Stomach (tissue), 9 donors: ENCODE measurements around the gene DPP6. TPM values are rescaled to one million over a fixed set of nuclear protein-coding genes. Genes with fewer than 3 reads are reported as not detected.
A peak's percentile ranks its signal among the peaks of the same experiment; 100 is the strongest.

Source experiments
- DNase-seq, 2 donors: peaks; one replicate each; pipeline versions ENCODE4 v3.0.0 to v3.0.0-alpha.2; 2013 to 2019
- H3K27ac ChIP-seq, 5 donors: fragments of 200-600 bp in 4 of 5; sonication (generic) in 4 of 5; one replicate each; pipeline ENCODE4 v1.5.1; 2013 to 2019; ENCODE audit warnings: mild to moderate bottlenecking in 1 of 5, moderate library complexity in 1 of 5
- H3K27me3 ChIP-seq, 3 donors: fragments of 200-600 bp; sonication (generic); one replicate each; pipeline ENCODE4 v1.5.1; 2017 to 2019; ENCODE audit warnings: mixed run types in 1 of 3
- H3K36me3 ChIP-seq, 4 donors: fragments of 200-600 bp; sonication (generic); 1 replicate in 3 of 4; 2 replicates in 1 of 4; pipeline ENCODE4 v1.5.1; 2016 to 2019
- H3K4me1 ChIP-seq, 4 donors: fragments of 200-600 bp; sonication (generic); one replicate each; pipeline ENCODE4 v1.5.1; 2016 to 2019
- H3K4me3 ChIP-seq, 4 donors: fragments of 200-600 bp; sonication (generic) in 3 of 4; one replicate each; pipeline ENCODE4 v1.5.1; 2016 to 2019; ENCODE audit warnings: mild to moderate bottlenecking in 1 of 4
- H3K9me3 ChIP-seq, 4 donors: fragments of 200-600 bp; sonication (generic); one replicate each; pipeline ENCODE4 v1.5.1; 2016 to 2019
- EP300 ChIP-seq: sonication (generic); formaldehyde crosslinking; IDR thresholded peaks from one replicate; pipeline ENCODE4 v1.6.1; 2017; ENCODE audit warnings: antibody characterized with exemption
- POLR2A ChIP-seq, 4 donors: fragments of 450-650 bp; IDR thresholded peaks; one replicate each; pipeline ENCODE4 v1.6.1; 2016; ENCODE audit warnings: antibody characterized with exemption in 4 of 4, control low read depth in 2 of 4, mild to moderate bottlenecking in 1 of 4, moderate library complexity in 1 of 4
- POLR2AphosphoS5 ChIP-seq, 3 donors: sonication (generic); formaldehyde crosslinking; IDR thresholded peaks; one replicate each; pipeline ENCODE4 v1.6.1; 2016; ENCODE audit warnings: antibody characterized with exemption in 3 of 3
- WGBS, 5 donors: extraction: QIAGEN DNeasy Blood & Tissue Kit in 3 of 5; methylation state at CpG; one replicate each; pipeline versions ENCODE4 v1.1.5 to v1.1.7; 2013 to 2018; 5-methylcytosine and 5-hydroxymethylcytosine counted together
- intact Hi-C: fragments of 100-400 bp; cut with DNase I; formaldehyde crosslinking; loops from one replicate; pipeline ENCODE4 v1.15.1; 2023; ENCODE audit warnings: low total_unique reads
- polyA plus RNA-seq, 3 donors: library from polyadenylated mRNA; stranded (reverse); fragments of 200-250 nt; gene quantifications; one replicate each; pipeline ENCODE4 v1.2.3, GENCODE V29; 2013
- total RNA-seq, 5 donors: library from RNA; depleted of rRNA; stranded (reverse); fragments of >200 nt; gene quantifications; one replicate each; pipeline versions ENCODE4 v1.1.0 to v1.2.3, GENCODE V29; 2014 to 2016
- TF ChIP-seq, protein P1 (sequence below), 7 experiments: fragments of 450-650 bp in 4 of 7; fragments of 200-600 bp in 3 of 7; sonication (generic) in 3 of 7; IDR thresholded peaks; one replicate each; pipeline ENCODE4 v1.5.1; 2016 to 2019; ENCODE audit warnings: antibody characterized with exemption in 7 of 7, control low read depth in 2 of 7, mild to moderate bottlenecking in 1 of 7
- donor health status: healthy with polysubstance abuse.
- donor health status: Bipolar disorder and iron deficiency.
- donor health status: healthy.

The DPP6 gene
- total and polyA plus RNA-seq, 8 donors, result 0.15 to 29.8 (median 4.9) TPM

DNA sequence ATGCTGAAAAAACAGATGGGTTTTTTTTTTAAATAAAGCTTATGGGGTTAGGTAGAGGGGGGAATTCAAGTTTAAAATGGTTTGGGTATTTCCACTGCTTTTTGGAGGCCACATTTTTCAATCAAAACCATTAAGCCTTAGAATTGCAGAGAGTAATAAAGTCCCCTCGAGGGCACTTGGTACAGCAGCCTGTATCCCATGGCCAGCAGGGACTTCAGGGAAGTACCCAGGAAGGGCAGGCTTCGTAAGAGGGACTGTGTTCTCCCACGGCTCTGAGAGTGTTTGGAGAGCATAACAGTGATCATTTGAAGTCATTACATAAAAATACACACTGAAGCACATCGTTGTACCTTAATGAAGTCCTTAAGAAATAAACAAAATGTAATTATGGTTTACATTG lies 432.7 kb downstream of the DPP6 start:
- Histone ChIP-seq H3K9me3 (no peaks in the 10 kb centered on the region), H3K27ac (no peak overlapping the region), H3K4me1 (no peaks in the 10 kb centered on the region), H3K27me3 (no peaks in the 10 kb centered on the region), H3K36me3 (no peaks in the 10 kb centered on the region), H3K4me3 (no peak overlapping the region)
- DNase-seq, result no peak
- 37 to 54% (median 51%) methylated on average over 4 of the region's 4 CpGs for WGBS, 5 donors
- TF ChIP-seq, protein P1, sequence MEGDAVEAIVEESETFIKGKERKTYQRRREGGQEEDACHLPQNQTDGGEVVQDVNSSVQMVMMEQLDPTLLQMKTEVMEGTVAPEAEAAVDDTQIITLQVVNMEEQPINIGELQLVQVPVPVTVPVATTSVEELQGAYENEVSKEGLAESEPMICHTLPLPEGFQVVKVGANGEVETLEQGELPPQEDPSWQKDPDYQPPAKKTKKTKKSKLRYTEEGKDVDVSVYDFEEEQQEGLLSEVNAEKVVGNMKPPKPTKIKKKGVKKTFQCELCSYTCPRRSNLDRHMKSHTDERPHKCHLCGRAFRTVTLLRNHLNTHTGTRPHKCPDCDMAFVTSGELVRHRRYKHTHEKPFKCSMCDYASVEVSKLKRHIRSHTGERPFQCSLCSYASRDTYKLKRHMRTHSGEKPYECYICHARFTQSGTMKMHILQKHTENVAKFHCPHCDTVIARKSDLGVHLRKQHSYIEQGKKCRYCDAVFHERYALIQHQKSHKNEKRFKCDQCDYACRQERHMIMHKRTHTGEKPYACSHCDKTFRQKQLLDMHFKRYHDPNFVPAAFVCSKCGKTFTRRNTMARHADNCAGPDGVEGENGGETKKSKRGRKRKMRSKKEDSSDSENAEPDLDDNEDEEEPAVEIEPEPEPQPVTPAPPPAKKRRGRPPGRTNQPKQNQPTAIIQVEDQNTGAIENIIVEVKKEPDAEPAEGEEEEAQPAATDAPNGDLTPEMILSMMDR (IDR thresholded peaks at IDR 0.05), result no peak
- no peak for TF ChIP-seq POLR2A (IDR thresholded peaks at IDR 0.05)
- no peak for TF ChIP-seq POLR2AphosphoS5 (IDR thresholded peaks at IDR 0.05)
- TF ChIP-seq EP300, result no peak
- intact Hi-C loops, result no loop called here

DNA sequence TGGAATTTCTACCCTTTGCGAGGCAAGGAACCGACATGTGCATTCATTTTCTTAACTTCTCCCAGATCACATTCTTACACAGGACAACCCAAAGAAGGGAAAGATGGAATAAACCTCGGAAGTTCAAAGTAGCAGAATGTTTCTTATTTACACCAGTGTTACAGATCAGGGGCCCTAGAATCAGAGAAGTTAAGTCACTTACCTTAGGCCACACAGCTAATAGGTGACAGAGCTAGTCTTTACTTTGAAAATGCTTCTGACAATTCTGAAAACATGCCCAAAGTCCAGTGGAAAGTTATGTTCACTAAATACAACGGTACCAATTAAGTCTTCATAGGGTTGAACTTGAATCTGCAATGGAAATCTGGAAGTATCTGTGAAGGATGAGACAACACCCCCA lies 437.7 kb downstream of the DPP6 start:
- H3K9me3 ChIP-seq, result no peaks in the 10 kb centered on the region
- no peak overlapping the region for H3K4me3 ChIP-seq
- DNase-seq, result no peak
- no peak overlapping the region for H3K27ac ChIP-seq
- no peak for TF ChIP-seq POLR2AphosphoS5 (IDR thresholded peaks at IDR 0.05)
- no peak for TF ChIP-seq EP300
- TF ChIP-seq POLR2A (IDR thresholded peaks at IDR 0.05), result no peak
- TF ChIP-seq, protein P1 (IDR thresholded peaks at IDR 0.05), result no peak
- no peaks in the 10 kb centered on the region for H3K27me3 ChIP-seq
- H3K36me3 ChIP-seq, result no peaks in the 10 kb centered on the region
- WGBS, 5 donors, result 77 to 89% (median 85%) methylated on average over 4 of the region's 4 CpGs
- no peaks in the 10 kb centered on the region for H3K4me1 ChIP-seq
- intact Hi-C loops, result no loop called here

- no peak overlapping the region for H3K27ac ChIP-seq
- intact Hi-C loops, result no loop called here
- WGBS, 5 donors, result 80 to 86% (median 84%) methylated on average over 5 of the region's 5 CpGs
- no peaks in the 10 kb centered on the region for H3K9me3 ChIP-seq
- H3K4me3 ChIP-seq, result no peak overlapping the region
- no peaks in the 10 kb centered on the region for H3K36me3 ChIP-seq
- no peak for DNase-seq
- no peaks in the 10 kb centered on the region for H3K27me3 ChIP-seq
- H3K4me1 ChIP-seq, result no peaks in the 10 kb centered on the region
- no peak for TF ChIP-seq POLR2A (IDR thresholded peaks at IDR 0.05)
Measured at GRCh38 chr7:154493594-154493993, 441.4 kb downstream of the DPP6 start.

- Histone ChIP-seq H3K27me3 (no peaks in the 10 kb centered on the region), H3K9me3 (peaks cover 0 to 16% (median 7%) of the 10 kb centered on the region in 4 donors), H3K4me3 (no peak overlapping the region), H3K36me3 (no peaks in the 10 kb centered on the region), H3K27ac (no peak overlapping the region), H3K4me1 (no peaks in the 10 kb centered on the region)
- TF ChIP-seq, protein P1 (IDR thresholded peaks at IDR 0.05), result no peak
- TF ChIP-seq EP300 (no peak), POLR2AphosphoS5 (IDR thresholded peaks at IDR 0.05) (no peak), POLR2A (IDR thresholded peaks at IDR 0.05) (no peak)
- intact Hi-C loops, result no loop called here
- DNase-seq, result no peak
- WGBS, 5 donors, result 56 to 67% (median 61%) methylated on average over 4 of the region's 4 CpGs
Measured at GRCh38 chr7:154497751-154498150, 445.6 kb downstream of the DPP6 start.

DNA sequence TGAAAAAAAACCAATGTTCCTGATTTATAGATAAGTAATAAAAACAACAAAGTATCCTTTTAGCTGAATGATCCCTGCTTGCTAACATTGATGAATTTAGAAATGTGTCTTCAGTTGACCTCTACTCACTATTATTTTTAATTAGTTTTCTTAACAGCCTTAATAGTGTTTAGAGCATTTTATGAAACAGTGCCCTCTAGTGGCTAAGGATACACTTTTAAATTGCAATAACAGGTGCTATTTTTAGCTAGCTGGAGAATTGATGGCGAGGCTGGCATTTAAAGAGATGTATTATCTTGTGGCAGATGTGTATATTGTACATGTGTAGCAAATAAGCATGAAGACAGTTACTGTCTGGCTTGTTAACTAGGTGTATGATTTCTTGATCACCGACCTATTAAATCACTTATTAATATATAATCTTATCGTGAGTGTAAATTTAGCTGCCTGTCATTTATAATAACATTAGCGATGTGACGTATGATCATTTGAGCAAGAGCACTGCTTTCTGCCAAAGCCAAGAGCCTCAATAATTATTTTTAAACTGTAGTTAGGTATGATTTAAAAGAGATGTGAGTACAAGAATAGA lies 451.9 kb downstream of the DPP6 start:
- DNase-seq, result peak in 1 of 2 donors; percentile 62
- WGBS, 5 donors, result 49 to 56% (median 51%) methylated on average over 5 of the region's 5 CpGs

More for the DNA sequence above, 451.9 kb downstream of the DPP6 start:
- no peaks in the 10 kb centered on the region for H3K36me3 ChIP-seq
- peaks cover 0 to 11% (median 0%) of the 10 kb centered on the region in 4 donors for H3K4me1 ChIP-seq
- no peaks in the 10 kb centered on the region for H3K27me3 ChIP-seq
- intact Hi-C loops, result no loop called here
- TF ChIP-seq, protein P1 (IDR thresholded peaks at IDR 0.05), result peak in 4 of 7 experiments; percentile 40 to 59 (median 42)
- TF ChIP-seq EP300 (no peak), POLR2AphosphoS5 (IDR thresholded peaks at IDR 0.05) (no peak), POLR2A (IDR thresholded peaks at IDR 0.05) (no peak)
- H3K9me3 ChIP-seq, result peaks cover 0 to 16% (median 7%) of the 10 kb centered on the region in 4 donors
- H3K4me3 ChIP-seq, result no peak overlapping the region
- no peak overlapping the region for H3K27ac ChIP-seq
